H1 (cell line): ENCODE data around the gene SEMA3D. TPM values are rescaled to one million over a fixed set of nuclear protein-coding genes. Genes with fewer than 3 reads are reported as not detected.

Source experiments
- CTCF ChIA-PET: fragments of 300-600 bp; sonication (Branson Sonifier 250); formaldehyde crosslinking; loops from one replicate; lab custom pipeline; 2021; ENCODE audit not compliant: partially characterized antibody; lab: Charles Lee
- POLR2A ChIA-PET: fragments of 300-600 bp; sonication (Branson Sonifier 250); formaldehyde crosslinking; loops from one replicate; lab custom pipeline; 2021; ENCODE audit warnings: inconsistent platforms; ENCODE audit not compliant: partially characterized antibody; lab: Charles Lee
- DNase-seq, 2 experiments: peaks; one replicate each; pipeline versions ENCODE4 v3.0.0 to v3.0.0-alpha.2; 2010 to 2022; ENCODE audit warnings: low spot score in 2 of 2, low read depth in 1 of 2, mixed read lengths in 1 of 2
- FAIRE-seq: peaks from 2 replicates; lab custom pipeline; 2011; peaks lifted over from hg19 to GRCh38; lab: Jason Lieb, UNC
- H2AFZ ChIP-seq: 2 replicates; pipeline ENCODE4 v1.8.1; 2012; ENCODE audit warnings: low read length, inconsistent platforms
- H2AK5ac ChIP-seq: 2 replicates; pipeline ENCODE4 v1.6.1; 2013; ENCODE audit warnings: low read depth, low read length
- H2BK120ac ChIP-seq: replicated peaks from 2 replicates; pipeline ENCODE3; 2013; ENCODE audit warnings: low read depth, low read length, inconsistent platforms
- H2BK12ac ChIP-seq: 2 replicates; pipeline ENCODE4 v1.6.1; 2013; ENCODE audit warnings: low read depth, low read length
- H2BK15ac ChIP-seq: 2 replicates; pipeline ENCODE4 v1.6.1; 2013; ENCODE audit warnings: low read length
- H2BK20ac ChIP-seq: 2 replicates; pipeline ENCODE4 v1.6.1; 2013; ENCODE audit warnings: low read length
- H2BK5ac ChIP-seq: 2 replicates; pipeline ENCODE4 v1.6.1; 2013; ENCODE audit warnings: low read depth, low read length
- H3K14ac ChIP-seq: 2 replicates; pipeline ENCODE4 v1.6.1; 2013; ENCODE audit warnings: inconsistent platforms; ENCODE audit not compliant: insufficient read length
- H3K18ac ChIP-seq: 2 replicates; pipeline ENCODE4 v1.6.1; 2013; ENCODE audit warnings: low read length; ENCODE audit errors: extremely low read depth
- H3K23ac ChIP-seq: 2 replicates; pipeline ENCODE4 v1.6.1; 2013; ENCODE audit warnings: inconsistent platforms; ENCODE audit not compliant: insufficient read length
- H3K23me2 ChIP-seq: 2 replicates; pipeline ENCODE4 v1.6.1; 2013; ENCODE audit warnings: low read depth, low read length
- H3K27ac ChIP-seq: 2 replicates; pipeline ENCODE4 v1.6.1; 2011; ENCODE audit warnings: low read depth, low read length, inconsistent platforms
- H3K27me3 ChIP-seq, 4 experiments: replicated peaks in 1 of 4; 1 replicate in 1 of 4; 2 replicates in 3 of 4; pipeline versions ENCODE4 v1.6.1 to v1.8.1; 2011 to 2013; ENCODE audit warnings: low read length in 3 of 4, mild to moderate bottlenecking in 3 of 4, inconsistent platforms in 2 of 4, mixed read lengths in 2 of 4, moderate library complexity in 1 of 4; ENCODE audit not compliant: control insufficient read depth in 3 of 4, insufficient read depth in 3 of 4; ENCODE audit errors: extremely low read depth in 1 of 4
- H3K36me3 ChIP-seq, 4 experiments: 2 replicates each; pipeline versions ENCODE4 v1.6.1 to v1.8.1; 2011 to 2013; ENCODE audit warnings: mild to moderate bottlenecking in 4 of 4, low read length in 3 of 4, moderate library complexity in 2 of 4, control low read depth in 1 of 4, inconsistent platforms in 1 of 4; ENCODE audit not compliant: insufficient read depth in 4 of 4, control insufficient read depth in 2 of 4
- H3K4ac ChIP-seq: replicated peaks from 2 replicates; pipeline ENCODE3; 2013; ENCODE audit warnings: low read length, low read depth, mixed read lengths, inconsistent platforms; ENCODE audit not compliant: insufficient read length
- H3K4me1 ChIP-seq, 4 experiments: replicated peaks in 1 of 4; 1 replicate in 1 of 4; 2 replicates in 3 of 4; pipeline versions ENCODE4 v1.6.1 to v1.8.1; 2011 to 2013; ENCODE audit warnings: low read length in 3 of 4, inconsistent platforms in 2 of 4, mixed read lengths in 1 of 4; ENCODE audit not compliant: insufficient read depth in 4 of 4, control insufficient read depth in 3 of 4
- H3K4me2 ChIP-seq, 2 experiments: 2 replicates each; pipeline versions ENCODE4 v1.6.1 to v1.8.1; 2011 to 2013; ENCODE audit warnings: low read depth in 2 of 2, low read length in 2 of 2, control low read depth in 1 of 2, inconsistent platforms in 1 of 2, mild to moderate bottlenecking in 1 of 2; ENCODE audit not compliant: insufficient read depth in 1 of 2
- H3K4me3 ChIP-seq, 4 experiments: fragments of 200-600, 300-600 bp in 1 of 4; sonication (generic), shearing (Covaris generic), sonication (Bioruptor Twin) in 1 of 4; 2 replicates each; pipeline versions ENCODE4 v1.5.1 to v1.8.1; 2011 to 2016; ENCODE audit warnings: low read length in 4 of 4, low read depth in 3 of 4, control low read depth in 2 of 4, inconsistent platforms in 2 of 4, mild to moderate bottlenecking in 2 of 4, mixed read lengths in 1 of 4, moderate library complexity in 1 of 4; ENCODE audit not compliant: insufficient read depth in 2 of 4; ENCODE audit errors: extremely low read depth in 1 of 4
- H3K56ac ChIP-seq: replicated peaks from 2 replicates; pipeline ENCODE3; 2013; ENCODE audit warnings: low read depth, mild to moderate bottlenecking, mixed read lengths, low read length, inconsistent platforms; ENCODE audit not compliant: insufficient read length
- H3K79me1 ChIP-seq: 2 replicates; pipeline ENCODE4 v1.6.1; 2013; ENCODE audit warnings: low read depth, low read length, control low read depth
- H3K79me2 ChIP-seq, 2 experiments: 2 replicates each; pipeline versions ENCODE4 v1.6.1 to v1.8.1; 2012 to 2013; ENCODE audit warnings: low read length in 2 of 2, mild to moderate bottlenecking in 2 of 2, inconsistent platforms in 1 of 2; ENCODE audit not compliant: insufficient read depth in 2 of 2, control insufficient read depth in 1 of 2
- H3K9ac ChIP-seq, 4 experiments: replicated peaks in 1 of 4; 1 replicate in 1 of 4; 2 replicates in 3 of 4; pipeline versions ENCODE4 v1.6.1 to v1.8.1; 2011 to 2013; ENCODE audit warnings: low read depth in 3 of 4, low read length in 3 of 4, control low read depth in 2 of 4, mild to moderate bottlenecking in 2 of 4, moderate library complexity in 2 of 4, inconsistent platforms in 1 of 4; ENCODE audit errors: extremely low read depth in 1 of 4
- H3K9me3 ChIP-seq, 2 experiments: 2 replicates each; pipeline versions ENCODE4 v1.6.1 to v1.8.1; 2012 to 2013; ENCODE audit warnings: mild to moderate bottlenecking in 2 of 2, moderate library complexity in 2 of 2, control low read depth in 1 of 2, inconsistent platforms in 1 of 2, low read depth in 1 of 2, low read length in 1 of 2, mixed read lengths in 1 of 2; ENCODE audit not compliant: insufficient read depth in 2 of 2
- H4K20me1 ChIP-seq, 2 experiments: replicated peaks in 1 of 2; 2 replicates each; pipeline versions ENCODE3 to v1.8.1; 2011 to 2013; ENCODE audit warnings: inconsistent platforms in 2 of 2, low read length in 2 of 2, mild to moderate bottlenecking in 1 of 2; ENCODE audit not compliant: insufficient read depth in 2 of 2, control insufficient read depth in 1 of 2
- H4K5ac ChIP-seq: 2 replicates; pipeline ENCODE4 v1.6.1; 2013; ENCODE audit warnings: low read length, low read depth, mixed read lengths, inconsistent platforms; ENCODE audit not compliant: insufficient read length
- H4K8ac ChIP-seq: 2 replicates; pipeline ENCODE4 v1.8.0; 2013; ENCODE audit warnings: mild to moderate bottlenecking, moderate library complexity, low read length, inconsistent platforms; ENCODE audit not compliant: insufficient read depth; ENCODE audit errors: extremely low read depth
- H4K91ac ChIP-seq: replicated peaks from 2 replicates; pipeline ENCODE3; 2013; ENCODE audit warnings: low read length, mixed read lengths, inconsistent platforms; ENCODE audit not compliant: insufficient read length
- CBX5 ChIP-seq: fragments of 300-800, 300-1000 bp; sonication (generic); IDR thresholded peaks from 2 replicates; pipeline ENCODE4 v1.7.1; 2016; ENCODE audit warnings: antibody characterized with exemption, low read length, low read depth
- E2F6 ChIP-seq: IDR thresholded peaks from 2 replicates; pipeline ENCODE4 v1.6.1; 2012; ENCODE audit warnings: inconsistent platforms
- EZH2 ChIP-seq: fragments of 200-600 bp; sonication (generic); IDR thresholded peaks from 2 replicates; pipeline ENCODE4 v1.7.1; 2012; ENCODE audit warnings: low read depth, mild to moderate bottlenecking, moderate library complexity, low read length, inconsistent platforms; ENCODE audit not compliant: severe bottlenecking
- HDAC6 ChIP-seq: IDR thresholded peaks from one replicate; pipeline ENCODE4 v1.7.1; 2012; ENCODE audit warnings: low read depth, mild to moderate bottlenecking, inconsistent platforms, low read length, moderate library complexity
- POLR2A ChIP-seq, 2 experiments: IDR thresholded peaks; 1 replicate in 1 of 2; 2 replicates in 1 of 2; pipeline ENCODE4 v1.6.1; 2011; ENCODE audit warnings: low read depth in 2 of 2, low read length in 2 of 2, mild to moderate bottlenecking in 2 of 2; ENCODE audit errors: control extremely low read depth in 1 of 2
- SIRT6 ChIP-seq: IDR thresholded peaks from one replicate; pipeline ENCODE4 v1.7.1; 2012; ENCODE audit warnings: low read length, inconsistent platforms
- SP1 ChIP-seq: IDR thresholded peaks from 2 replicates; pipeline ENCODE4 v1.6.1; 2011; ENCODE audit warnings: low read depth, low read length
- TEAD4 ChIP-seq: IDR thresholded peaks from 2 replicates; pipeline ENCODE4 v1.6.1; 2012; ENCODE audit warnings: low read depth, low read length, inconsistent platforms, mixed read lengths
- WGBS, 2 experiments: shearing (Covaris generic) in 1 of 2; methylation state at CpG; one replicate each; pipeline versions ENCODE4 v1.1.6 to v1.1.7; 2013 to 2015; ENCODE audit warnings: low lambda C conversion rate in 2 of 2, mixed read lengths in 2 of 2, inconsistent platforms in 1 of 2, low coverage in 1 of 2, missing lambda C conversion rate in 1 of 2; ENCODE audit not compliant: insufficient replicate concordance in 2 of 2, insufficient coverage in 1 of 2, insufficient read length in 1 of 2; ENCODE audit errors: extremely low coverage in 1 of 2, missing lambda C conversion rate in 1 of 2; 5-methylcytosine and 5-hydroxymethylcytosine counted together
- polyA plus RNA-seq, 7 experiments: library from polyadenylated mRNA; depleted of rRNA in 3 of 7; stranded (reverse) in 5 of 7; unstranded in 2 of 7; fragments of >200 nt in 5 of 7; fragments of 200-250 nt in 2 of 7; gene quantifications; 1 replicate in 5 of 7; 2 replicates in 1 of 7; 4 replicates in 1 of 7; pipeline versions ENCODE4 v1.2.1 to v1.2.3, GENCODE V29; 2011 to 2013; ENCODE audit warnings: missing spikeins in 2 of 7, mixed read lengths in 2 of 7
- total RNA-seq: library from RNA; stranded (reverse); fragmentation: NEBNext Ultra II Directional; extraction: Animal tissue kit (Norgen Biotek cat#: 25700); gene quantifications from 2 replicates; pipeline ENCODE4 v1.2.1, GENCODE V29; 2021
- TF ChIP-seq, protein P1 (sequence below): IDR thresholded peaks from 2 replicates; pipeline ENCODE4 v1.6.1; 2012; ENCODE audit warnings: low read length, inconsistent platforms
- TF ChIP-seq, protein P2 (sequence below), 3 experiments: IDR thresholded peaks; 1 replicate in 2 of 3; 2 replicates in 1 of 3; pipeline versions ENCODE4 v1.5.1 to v1.6.1; 2011; ENCODE audit warnings: low read length in 3 of 3, mild to moderate bottlenecking in 3 of 3, inconsistent platforms in 2 of 3, low read depth in 1 of 3, moderate library complexity in 1 of 3; ENCODE audit not compliant: insufficient read depth in 1 of 3; ENCODE audit errors: control extremely low read depth in 1 of 3

Gene SEMA3D
- total and polyA plus RNA-seq, 2 of the 8 experiments (the other 6 are each of a cell fraction or from before 2014, with no cell fraction given): 1.6 to 3.5 TPM

DNA sequence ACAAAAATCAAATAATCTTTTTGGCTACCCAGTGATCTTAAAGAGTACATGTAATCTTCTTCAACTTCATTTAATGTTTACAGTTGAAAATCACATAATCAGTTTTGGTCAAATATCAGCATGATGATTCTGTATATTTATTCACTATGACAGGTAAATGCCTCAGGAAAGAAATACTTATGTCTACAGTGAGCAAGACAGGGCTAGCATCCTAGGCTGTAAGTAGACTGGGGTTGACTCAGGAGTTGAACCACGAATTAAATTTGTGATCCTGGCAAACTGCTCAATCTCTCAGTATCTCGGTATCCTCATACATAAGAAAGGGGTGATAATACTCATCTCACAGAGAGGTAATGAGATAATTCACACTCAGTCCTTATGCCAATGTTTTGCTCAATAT, 71.8 kb downstream of the SEMA3D start:
- Histone ChIP-seq H3K9ac (no peak overlapping the region), H2BK120ac (no peak overlapping the region), H3K27ac (no peak overlapping the region), H3K79me2 (no peaks in the 10 kb centered on the region), H3K23me2 (no peaks in the 10 kb centered on the region), H2BK12ac (no peak overlapping the region), H2AK5ac (no peak overlapping the region), H2AFZ (no peak overlapping the region), H2BK15ac (no peak overlapping the region), H4K5ac (no peak overlapping the region), H2BK5ac (no peak overlapping the region), H2BK20ac (no peak overlapping the region), H3K14ac (no peak overlapping the region), H3K79me1 (no peaks in the 10 kb centered on the region), H3K18ac (no peak overlapping the region), H3K56ac (no peak overlapping the region), H4K91ac (no peak overlapping the region), H3K4ac (no peak overlapping the region), H4K8ac (no peak overlapping the region), H3K4me2 (no peak overlapping the region), H3K27me3 (no peaks in the 10 kb centered on the region), H3K23ac (no peak overlapping the region), H3K9me3 (no peaks in the 10 kb centered on the region), H3K36me3 (no peaks in the 10 kb centered on the region), H3K4me3 (no peak overlapping the region), H4K20me1 (no peaks in the 10 kb centered on the region), H3K4me1 (no peaks in the 10 kb centered on the region)
- ChIA-PET CTCF (no interaction called here), POLR2A (no interaction called here)
- WGBS, 2 experiments: 94% methylated on average over 2 of the region's 2 CpGs; no CpG with 5 or more reads in 1 of the 2 experiments
- DNase-seq: no peak
- FAIRE-seq: no peak
- TF ChIP-seq HDAC6 (no peak), SIRT6 (no peak), POLR2A (IDR thresholded peaks at IDR 0.05; ENCODE audit: control extremely low read depth in 1 of 2, low read depth in 2 of 2, low read length in 2 of 2) (no peak), E2F6 (no peak), SP1 (no peak), TEAD4 (no peak), EZH2 (no peak), CBX5 (no peak)
- TF ChIP-seq, protein P1, sequence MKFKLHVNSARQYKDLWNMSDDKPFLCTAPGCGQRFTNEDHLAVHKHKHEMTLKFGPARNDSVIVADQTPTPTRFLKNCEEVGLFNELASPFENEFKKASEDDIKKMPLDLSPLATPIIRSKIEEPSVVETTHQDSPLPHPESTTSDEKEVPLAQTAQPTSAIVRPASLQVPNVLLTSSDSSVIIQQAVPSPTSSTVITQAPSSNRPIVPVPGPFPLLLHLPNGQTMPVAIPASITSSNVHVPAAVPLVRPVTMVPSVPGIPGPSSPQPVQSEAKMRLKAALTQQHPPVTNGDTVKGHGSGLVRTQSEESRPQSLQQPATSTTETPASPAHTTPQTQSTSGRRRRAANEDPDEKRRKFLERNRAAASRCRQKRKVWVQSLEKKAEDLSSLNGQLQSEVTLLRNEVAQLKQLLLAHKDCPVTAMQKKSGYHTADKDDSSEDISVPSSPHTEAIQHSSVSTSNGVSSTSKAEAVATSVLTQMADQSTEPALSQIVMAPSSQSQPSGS: no peak
- TF ChIP-seq, protein P2, sequence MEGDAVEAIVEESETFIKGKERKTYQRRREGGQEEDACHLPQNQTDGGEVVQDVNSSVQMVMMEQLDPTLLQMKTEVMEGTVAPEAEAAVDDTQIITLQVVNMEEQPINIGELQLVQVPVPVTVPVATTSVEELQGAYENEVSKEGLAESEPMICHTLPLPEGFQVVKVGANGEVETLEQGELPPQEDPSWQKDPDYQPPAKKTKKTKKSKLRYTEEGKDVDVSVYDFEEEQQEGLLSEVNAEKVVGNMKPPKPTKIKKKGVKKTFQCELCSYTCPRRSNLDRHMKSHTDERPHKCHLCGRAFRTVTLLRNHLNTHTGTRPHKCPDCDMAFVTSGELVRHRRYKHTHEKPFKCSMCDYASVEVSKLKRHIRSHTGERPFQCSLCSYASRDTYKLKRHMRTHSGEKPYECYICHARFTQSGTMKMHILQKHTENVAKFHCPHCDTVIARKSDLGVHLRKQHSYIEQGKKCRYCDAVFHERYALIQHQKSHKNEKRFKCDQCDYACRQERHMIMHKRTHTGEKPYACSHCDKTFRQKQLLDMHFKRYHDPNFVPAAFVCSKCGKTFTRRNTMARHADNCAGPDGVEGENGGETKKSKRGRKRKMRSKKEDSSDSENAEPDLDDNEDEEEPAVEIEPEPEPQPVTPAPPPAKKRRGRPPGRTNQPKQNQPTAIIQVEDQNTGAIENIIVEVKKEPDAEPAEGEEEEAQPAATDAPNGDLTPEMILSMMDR (IDR thresholded peaks at IDR 0.05; ENCODE audit: control extremely low read depth in 1 of 3, insufficient read depth in 1 of 3, low read depth in 1 of 3, low read length in 3 of 3): no peak
